Measurements from ENCODE around the gene PTEN.
A peak's percentile ranks its signal among the peaks of the same experiment; 100 is the strongest.

The PTEN gene

GRCh38 chr10:87829051-87829450 is 34.4 kb upstream of the PTEN start (continued):
- peak; percentile 85 for TF ChIP-seq ZNF518A (tag by site-specific recombination; conservative IDR thresholded peaks at IDR 0.05; ENCODE audit: low read depth)
- TF ChIP-seq ZNF664 (tag by site-specific recombination; IDR thresholded peaks at IDR 0.05), result 0 out of 2 replicates have a peak, but pooled peaks have one; percentile 13
- 0 out of 2 replicates have a peak, but pooled peaks have one; percentile 45 for TF ChIP-seq ZNF266 (tag by site-specific recombination; IDR thresholded peaks at IDR 0.05; ENCODE audit: low read depth)
- 0 out of 2 replicates have a peak, but pooled peaks have one; percentile 14 for TF ChIP-seq ZNF366 (tag by site-specific recombination; conservative IDR thresholded peaks at IDR 0.05)
- peak; percentile 53; the same call in 1 of the 2 replicates for TF ChIP-seq ZBTB8A (tag by site-specific recombination; IDR thresholded peaks at IDR 0.05)
- peak; percentile 92 for TF ChIP-seq ZNF394 (tag by site-specific recombination; IDR thresholded peaks at IDR 0.05; ENCODE audit: borderline replicate concordance)
- TF ChIP-seq ZNF140 (tag by site-specific recombination; IDR thresholded peaks at IDR 0.05), result peak; percentile 58; the same call in 1 of the 2 replicates
- peak; percentile 83 for TF ChIP-seq ZNF426 (tag by site-specific recombination; IDR thresholded peaks at IDR 0.05)
- TF ChIP-seq ZBTB21 (tag by site-specific recombination; IDR thresholded peaks at IDR 0.05), result 0 out of 2 replicates have a peak, but pooled peaks have one; percentile 18
- peak; percentile 48; the same call in 1 of the 2 replicates for TF ChIP-seq ZXDB (tag by site-specific recombination; IDR thresholded peaks at IDR 0.05)
- peak; percentile 68 for TF ChIP-seq ZNF623 (tag by site-specific recombination; IDR thresholded peaks at IDR 0.05)

GRCh38 chr10:87829986-87830729 is 33.3 kb upstream of the PTEN start:
- H3K4me3 ChIP-seq (ENCODE audit: low read depth, low read length), result no peak overlapping the region
- H3K27ac ChIP-seq (ENCODE audit: extremely low read depth, low read depth, low read length), result no peak overlapping the region
- CTCF ChIA-PET, result interaction anchor here (0.7 to 1.1 kb wide), 3 partner anchors 9 to 20 kb away, joined by 3 read pairs; no protein-coding TSS in a partner anchor
- no peaks in the 10 kb centered on the region for H3K36me3 ChIP-seq (ENCODE audit: control insufficient read depth in 2 of 2, insufficient read depth in 1 of 2, low read length in 2 of 2)
- POLR2A ChIA-PET, result interaction anchor here (1.8 kb wide), 1 partner anchor 12 kb away, joined by 5 read pairs; the partner anchor contains the start of gene ATAD1
- H3K9me3 ChIP-seq (ENCODE audit: control insufficient read depth, insufficient read depth, low read depth, low read length), result no peaks in the 10 kb centered on the region
- TF ChIP-seq KLF16 (tag by site-specific recombination; IDR thresholded peaks at IDR 0.05) (no peak), PRDM6 (tag by site-specific recombination; IDR thresholded peaks at IDR 0.05) (0 out of 2 replicates have a peak, but pooled peaks have one; percentile 7)
- no peaks in the 10 kb centered on the region for H3K4me1 ChIP-seq (ENCODE audit: control insufficient read depth, insufficient read depth, low read length)

- CTCF ChIA-PET, result no interaction called here
- TF ChIP-seq SETDB1 (IDR thresholded peaks at IDR 0.05; ENCODE audit: insufficient read length, low read length) (peak; percentile 55), REPIN1 (tag by site-specific recombination; IDR thresholded peaks at IDR 0.05; ENCODE audit: low read depth) (no peak)
- Histone ChIP-seq H3K4me3 (ENCODE audit: low read depth, low read length) (no peak overlapping the region), H3K36me3 (ENCODE audit: control insufficient read depth in 2 of 2, insufficient read depth in 1 of 2, low read length in 2 of 2) (no peaks in the 10 kb centered on the region), H3K4me1 (ENCODE audit: control insufficient read depth, insufficient read depth, low read length) (no peaks in the 10 kb centered on the region), H3K27ac (ENCODE audit: extremely low read depth, low read depth, low read length) (no peak overlapping the region), H3K9me3 (ENCODE audit: control insufficient read depth, insufficient read depth, low read depth, low read length) (no peaks in the 10 kb centered on the region)
- POLR2A ChIA-PET, result no interaction called here
Measured at GRCh38 chr10:87836098-87836497, 27.3 kb upstream of the PTEN start.

Data from HEK293 (cell line).